Epithelial cell of umbilical artery (primary cell): Measurements from ENCODE around the gene LEFTY1. TPM values are rescaled to one million over a fixed set of nuclear protein-coding genes. Genes with fewer than 3 reads are reported as not detected.

Experiments used
- total RNA-seq: library from RNA; depleted of rRNA; stranded (reverse); fragments of >200 nt; gene quantifications from 2 replicates; pipeline ENCODE4 v1.2.3, GENCODE V29; 2014

The LEFTY1 gene, protein sequence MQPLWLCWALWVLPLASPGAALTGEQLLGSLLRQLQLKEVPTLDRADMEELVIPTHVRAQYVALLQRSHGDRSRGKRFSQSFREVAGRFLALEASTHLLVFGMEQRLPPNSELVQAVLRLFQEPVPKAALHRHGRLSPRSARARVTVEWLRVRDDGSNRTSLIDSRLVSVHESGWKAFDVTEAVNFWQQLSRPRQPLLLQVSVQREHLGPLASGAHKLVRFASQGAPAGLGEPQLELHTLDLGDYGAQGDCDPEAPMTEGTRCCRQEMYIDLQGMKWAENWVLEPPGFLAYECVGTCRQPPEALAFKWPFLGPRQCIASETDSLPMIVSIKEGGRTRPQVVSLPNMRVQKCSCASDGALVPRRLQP
- under 0.01 TPM in 1 of 2 replicates, not detected in the other for total RNA-seq

DNA sequence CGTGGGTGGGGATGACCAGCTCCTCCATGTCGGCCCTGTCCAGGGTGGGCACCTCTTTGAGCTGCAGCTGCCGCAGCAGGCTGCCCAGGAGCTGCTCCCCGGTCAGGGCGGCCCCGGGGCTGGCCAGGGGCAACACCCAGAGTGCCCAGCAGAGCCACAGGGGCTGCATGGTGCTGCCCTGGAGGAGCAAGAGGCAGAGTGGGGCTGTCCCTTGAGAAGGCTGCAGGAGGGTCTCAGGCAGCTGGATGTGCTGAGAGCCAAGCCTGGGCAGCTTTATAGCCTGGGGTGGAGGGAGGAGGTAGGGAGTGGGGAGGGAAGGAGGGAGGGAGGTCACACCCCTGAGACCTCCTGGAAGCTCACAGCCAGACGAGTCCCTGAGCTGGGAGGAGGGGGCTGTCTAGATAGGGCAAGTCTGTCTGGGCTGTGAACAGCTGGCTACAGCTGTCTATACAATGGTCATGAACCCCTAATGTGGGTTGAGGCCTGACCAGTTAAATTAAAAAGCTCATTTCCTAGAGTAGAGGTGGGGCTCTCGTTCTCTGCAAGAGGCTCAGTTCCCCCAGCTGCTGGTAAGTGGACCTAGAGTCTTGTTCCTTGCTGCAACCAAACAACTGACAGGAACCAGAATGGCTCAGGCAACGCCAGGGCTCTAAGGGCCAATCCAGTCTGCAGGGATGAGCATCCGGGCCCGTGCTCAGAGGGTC, at the start of gene LEFTY1:
Gene LEFTY1 (minus strand): TSS at position 249 of the 704 bp plus-strand sequence. CDS start 80 bp downstream, at position 169.

DNA sequence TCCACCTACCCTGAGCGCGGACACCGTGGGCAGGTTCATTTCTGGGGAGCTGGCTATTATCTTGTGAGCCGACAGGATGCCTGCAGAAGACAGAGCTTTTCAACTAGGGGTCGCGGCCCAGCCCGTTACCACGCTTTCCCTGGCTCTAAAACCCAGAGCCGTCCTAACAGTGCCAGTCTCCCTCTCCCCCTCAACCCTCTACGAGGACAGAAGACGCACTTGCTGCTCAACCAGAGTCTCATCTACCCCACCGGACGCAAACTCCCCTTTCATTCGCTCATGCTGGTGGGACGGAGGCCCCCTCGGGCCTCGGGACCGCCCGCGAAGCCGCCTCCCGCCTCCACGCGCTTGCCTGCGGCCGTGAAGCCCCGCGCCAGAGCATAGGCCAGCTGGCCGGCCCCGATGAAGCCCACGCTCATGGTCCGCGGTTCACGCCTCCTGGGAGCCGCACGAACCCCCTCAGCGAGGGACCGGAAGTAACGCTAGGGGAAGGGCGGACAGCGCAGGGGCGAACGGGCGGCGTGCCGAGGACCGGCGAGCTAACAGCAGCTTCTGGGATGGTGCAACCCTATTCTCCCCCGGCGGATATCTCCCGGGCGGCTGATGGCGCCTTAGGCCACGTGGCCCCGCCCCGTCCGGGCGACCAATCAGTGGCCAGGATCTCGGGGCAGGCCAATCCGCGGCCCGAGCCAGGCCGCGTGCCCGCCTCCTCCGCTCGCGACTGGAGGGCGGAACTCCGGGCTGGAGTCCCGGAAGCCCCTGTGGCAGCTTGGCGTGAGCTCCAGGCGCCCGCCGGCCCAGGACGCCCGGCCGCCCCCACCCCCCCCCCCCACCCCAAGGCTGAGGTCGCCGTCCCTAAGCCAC, 35.0 kb upstream of the LEFTY1 start, which contains the start of gene PYCR2:
Gene PYCR2 (minus strand): TSS at position 559 of the 864 bp plus-strand sequence. CDS start 140 bp downstream, at position 419.

GRCh38 chr1:225881959-225882693, 6.8 kb downstream of the LEFTY1 start, which contains the start of gene TMEM63A:
TSS of gene TMEM63A (minus strand) at chr1:225882380. CDS start at chr1:225877580, 4,800 bp downstream.

Other genes starting within 250 kb of the LEFTY1 start
- gene ENAH, start 236.0 kb downstream of the LEFTY1 start, total RNA-seq = 25.0 and 51.1 TPM in 2 replicates
- gene SRP9, start 111.3 kb downstream of the LEFTY1 start, total RNA-seq = 303 and 378 TPM in 2 replicates
- 2.9 and 7.9 TPM in 2 replicates for gene EPHX1, start 79.0 kb downstream of the LEFTY1 start, total RNA-seq
- gene TMEM63A, start 6.8 kb downstream of the LEFTY1 start, total RNA-seq = 5.8 and 15.8 TPM in 2 replicates
- 37.7 and 46.8 TPM in 2 replicates for gene PYCR2, start 35.1 kb upstream of the LEFTY1 start, total RNA-seq
- not detected in 2 replicates for gene LEFTY2, start 52.1 kb upstream of the LEFTY1 start, total RNA-seq
- 28.9 and 31.9 TPM in 2 replicates for gene SDE2, start 110.2 kb upstream of the LEFTY1 start, total RNA-seq
- 189 and 217 TPM in 2 replicates for gene H3-3A, start 173.6 kb upstream of the LEFTY1 start, total RNA-seq